K562 (cell line): ENCODE data around the gene NDUFV3. TPM values are rescaled to one million over a fixed set of nuclear protein-coding genes. Genes with fewer than 3 reads are reported as not detected.

Experiments
- ATF1 ChIP-seq, 2 experiments: fragments of 450-650 bp in 1 of 2; IDR thresholded peaks; 2 replicates each; pipeline ENCODE4 v1.6.1; 2016; ENCODE audit warnings: missing compliant biosample characterization in 1 of 2, missing genetic modification characterization in 1 of 2
- ATF7 ChIP-seq: fragments of 450-650 bp; IDR thresholded peaks from 2 replicates; pipeline ENCODE4 v1.7.1; 2014; ENCODE audit warnings: mild to moderate bottlenecking, moderate library complexity
- CCNT2 ChIP-seq: IDR thresholded peaks from 2 replicates; pipeline ENCODE4 v1.6.1; 2011; ENCODE audit warnings: borderline replicate concordance, low read depth, mild to moderate bottlenecking, moderate library complexity, mixed read lengths, low read length; ENCODE audit not compliant: insufficient read length; ENCODE audit errors: extremely low read depth
- CTBP1 ChIP-seq: fragments of 450-650 bp; IDR thresholded peaks from 2 replicates; pipeline ENCODE4 v1.6.1; 2016; ENCODE audit warnings: borderline replicate concordance
- ELF1 ChIP-seq: fragments of 200-800 bp; sonication (Bioruptor generic); IDR thresholded peaks from 2 replicates; pipeline ENCODE4 v1.6.1; 2016; ENCODE audit warnings: missing genetic modification characterization, missing compliant biosample characterization
- GTF2B ChIP-seq: IDR thresholded peaks from 2 replicates; pipeline ENCODE4 v1.6.1; 2011; ENCODE audit not compliant: insufficient read length; ENCODE audit errors: extremely low read depth
- HNRNPLL ChIP-seq: fragments of 200-400 bp; formaldehyde crosslinking; IDR thresholded peaks from 2 replicates; pipeline ENCODE4 v1.6.1; 2017; ENCODE audit warnings: low read length, low read depth, mild to moderate bottlenecking; ENCODE audit not compliant: poor library complexity, severe bottlenecking
- LARP7 ChIP-seq: fragments of 450-650 bp; IDR thresholded peaks from 2 replicates; pipeline ENCODE4 v1.6.1; 2016
- MBD2 ChIP-seq: sonication (generic); IDR thresholded peaks from 2 replicates; pipeline ENCODE4 v1.6.1; 2016; ENCODE audit warnings: low read depth, borderline replicate concordance
- MCM3 ChIP-seq: fragments of 450-650 bp; IDR thresholded peaks from 2 replicates; pipeline ENCODE4 v1.6.1; 2016
- MYC ChIP-seq, 2 experiments: fragments of 250-450 bp in 1 of 2; sonication (Bioruptor Pico) in 1 of 2; IDR thresholded peaks; 2 replicates each; pipeline versions ENCODE4 v1.5.1 to v1.6.1; 2012 to 2021; ENCODE audit warnings: low read depth in 2 of 2, borderline replicate concordance in 1 of 2, improper control_type of control experiment in 1 of 2, low read length in 1 of 2, mild to moderate bottlenecking in 1 of 2, moderate library complexity in 1 of 2
- NR2C1 ChIP-seq, 2 experiments: fragments of 450-650 bp; IDR thresholded peaks; 2 replicates each; pipeline ENCODE4 v1.6.1; 2017; ENCODE audit warnings: mild to moderate bottlenecking in 2 of 2, antibody characterized with exemption in 1 of 2, inconsistent platforms in 1 of 2, missing compliant biosample characterization in 1 of 2, missing genetic modification characterization in 1 of 2
- RBM14 ChIP-seq: fragments of 200-400 bp; formaldehyde crosslinking; IDR thresholded peaks from 2 replicates; pipeline ENCODE4 v1.6.1; 2018; ENCODE audit warnings: low read depth, mild to moderate bottlenecking, low read length, moderate library complexity, borderline replicate concordance; ENCODE audit not compliant: insufficient read depth
- RFX5 ChIP-seq: IDR thresholded peaks from 2 replicates; pipeline ENCODE4 v1.6.1; 2011; ENCODE audit warnings: low read depth, mild to moderate bottlenecking, improper control_type of control experiment, low read length
- RHOXF2B ChIP-seq: fragments of 250-450 bp; sonication (Bioruptor Pico); conservative IDR thresholded peaks from 2 replicates; pipeline ENCODE4 v1.5.1; 2021
- SMARCC2 ChIP-seq: fragments of 450-650 bp; IDR thresholded peaks from 2 replicates; pipeline ENCODE4 v1.6.1; 2017; ENCODE audit warnings: antibody characterized with exemption, moderate library complexity, mild to moderate bottlenecking, low read depth
- SUPT5H ChIP-seq: fragments of 450-650 bp; IDR thresholded peaks from 2 replicates; pipeline ENCODE4 v1.6.1; 2016
- TFE3 ChIP-seq: fragments of 450-650 bp; formaldehyde crosslinking; IDR thresholded peaks from 2 replicates; pipeline ENCODE4 v1.4.0; 2020; ENCODE audit warnings: mild to moderate bottlenecking, mixed read lengths
- TSC22D4 ChIP-seq: fragments of 450-650 bp; IDR thresholded peaks from 2 replicates; pipeline ENCODE4 v1.6.1; 2016; ENCODE audit warnings: missing genetic modification characterization, missing biosample characterization, control low read depth
- U2AF1 ChIP-seq: fragments of 200-400 bp; formaldehyde crosslinking; optimal IDR thresholded peaks from 2 replicates; pipeline ENCODE3; 2017; ENCODE audit warnings: mild to moderate bottlenecking, low read depth, low read length, moderate library complexity
- VEZF1 ChIP-seq: fragments of 200-800 bp; sonication (Bioruptor generic); IDR thresholded peaks from 2 replicates; pipeline ENCODE4 v1.6.1; 2017; ENCODE audit warnings: missing genetic modification characterization, missing compliant biosample characterization
- ZC3H4 ChIP-seq: sonication (generic); formaldehyde crosslinking; IDR thresholded peaks from 2 replicates; pipeline ENCODE4 v1.9.0; 2021; ENCODE audit warnings: missing genetic modification reagents, borderline replicate concordance
- ZNF232 ChIP-seq: sonication (generic); formaldehyde crosslinking; IDR thresholded peaks from 2 replicates; pipeline ENCODE4 v1.8.0; 2022; ENCODE audit warnings: mild to moderate bottlenecking, missing genetic modification reagents
- ZNF239 ChIP-seq: fragments of 250-450 bp; sonication (Bioruptor Pico); IDR thresholded peaks from 2 replicates; pipeline ENCODE4 v1.4.0; 2020; ENCODE audit warnings: mild to moderate bottlenecking
- ZNF583 ChIP-seq: fragments of 250-450 bp; sonication (Bioruptor Pico); IDR thresholded peaks from 2 replicates; pipeline ENCODE4 v1.4.0; 2020
- polyA plus RNA-seq, 8 experiments: library from polyadenylated mRNA; depleted of rRNA in 4 of 8; stranded (reverse) in 5 of 8; unstranded in 3 of 8; fragments of >200 nt; fragmentation: Nextera tagmentation in 2 of 8; fragmentation: Illumina TruSeq in 1 of 8; extraction: Ambion mirVana in 2 of 8; extraction: Trizol in 1 of 8; gene quantifications; 2 replicates each; pipeline versions ENCODE4 v1.2.1 to v1.2.3, GENCODE V29; 2011 to 2014; ENCODE audit warnings: inconsistent platforms in 1 of 8, missing spikeins in 1 of 8
- total RNA-seq, 7 experiments: library from RNA; depleted of rRNA in 6 of 7; stranded (reverse); fragments of >200 nt in 6 of 7; fragmentation: Illumina TruSeq in 2 of 7; extraction: Trizol in 2 of 7; gene quantifications; 2 replicates each; pipeline versions ENCODE4 v1.2.1 to v1.2.3, GENCODE V29; 2011 to 2021; ENCODE audit warnings: low replicate concordance in 1 of 7

NDUFV3 gene
- total and polyA plus RNA-seq, 9 of the 15 experiments (the other 6 are each of a cell fraction or from before 2014, with no cell fraction given) = 19.1 to 87.8 (median 74.3) TPM

GRCh38 chr21:42892931-42893755 lies at the start of gene NDUFV3 (continued):
- peak; percentile 46; the same call in 1 of the 2 replicates for TF ChIP-seq ZNF232 (CRISPR knock-in tag)
- peak; percentile 80 for TF ChIP-seq MYC (IDR thresholded peaks at IDR 0.05; ENCODE audit: low read depth, low read length)
- TF ChIP-seq MYC (CRISPR knock-in tag; IDR thresholded peaks at IDR 0.05; ENCODE audit: borderline replicate concordance, low read depth) = peak; percentile 27; the same call in 1 of the 2 replicates
- TF ChIP-seq ZC3H4 (CRISPR knock-in tag) = peak; percentile 94; the same call in 1 of the 2 replicates
- TF ChIP-seq MBD2 = peak; percentile 83
- no peak for TF ChIP-seq TSC22D4 (tag)
- TF ChIP-seq U2AF1 = peak; percentile 87
- TF ChIP-seq GTF2B = no peak
- TF ChIP-seq ATF1 (CRISPR knock-in tag; IDR thresholded peaks at IDR 0.05) = peak; percentile 77
- TF ChIP-seq ATF1 (tag; IDR thresholded peaks at IDR 0.05) = peak; percentile 98
- TF ChIP-seq ELF1 (tag) = no peak
- TF ChIP-seq LARP7 = no peak
- peak; percentile 68 for TF ChIP-seq RFX5
- TF ChIP-seq TFE3 (CRISPR knock-in tag) = no peak
- TF ChIP-seq MCM3 = no peak
- peak; percentile 93 for TF ChIP-seq CTBP1
- TF ChIP-seq SUPT5H = peak; percentile 98
- TF ChIP-seq ATF7 = peak; percentile 86
- TF ChIP-seq NR2C1 (IDR thresholded peaks at IDR 0.05) = no peak
- peak; percentile 45; the same call in 1 of the 2 replicates for TF ChIP-seq NR2C1 (tag; IDR thresholded peaks at IDR 0.05)
- no peak for TF ChIP-seq ZNF239 (CRISPR knock-in tag)
- TF ChIP-seq SMARCC2 = no peak
- 0 out of 2 replicates have a peak, but pooled peaks have one; percentile 50 for TF ChIP-seq RHOXF2B (CRISPR knock-in tag)
- TF ChIP-seq VEZF1 (CRISPR knock-in tag) = peak; percentile 82
- peak; percentile 78 for TF ChIP-seq CCNT2
- peak; percentile 75; the same call in 1 of the 2 replicates for TF ChIP-seq ZNF583 (CRISPR knock-in tag)
- no peak for TF ChIP-seq RBM14
- TF ChIP-seq HNRNPLL = peak; percentile 58
